WTC11 (cell line): ENCODE measurements around the gene MT1G.

ENCODE experiments used
- CREB1 ChIP-seq: sonication (generic); formaldehyde crosslinking; IDR thresholded peaks from 2 replicates; pipeline ENCODE4 v1.8.0; 2023; ENCODE audit warnings: mild to moderate bottlenecking, missing genetic modification reagents
- CTCF ChIP-seq: fragments of 200-600 bp; IDR thresholded peaks from 2 replicates; pipeline ENCODE4 v1.8.0; 2022; ENCODE audit warnings: antibody characterized with exemption
- HMGA2 ChIP-seq: fragments of 250-450 bp; sonication (Bioruptor Pico); IDR thresholded peaks from 2 replicates; pipeline ENCODE4 v1.4.0; 2021; ENCODE audit warnings: mild to moderate bottlenecking, moderate library complexity
- NR2C2 ChIP-seq: sonication (generic); formaldehyde crosslinking; IDR thresholded peaks from 2 replicates; pipeline ENCODE4 v1.8.0; 2022; ENCODE audit warnings: mild to moderate bottlenecking, missing genetic modification reagents
- PREB ChIP-seq: sonication (generic); formaldehyde crosslinking; IDR thresholded peaks from 2 replicates; pipeline ENCODE4 v1.8.1; 2022; ENCODE audit warnings: mild to moderate bottlenecking, missing genetic modification reagents, moderate library complexity, borderline replicate concordance
- TEAD4 ChIP-seq: sonication (generic); formaldehyde crosslinking; IDR thresholded peaks from 2 replicates; pipeline ENCODE4 v1.8.0; 2022; ENCODE audit warnings: mild to moderate bottlenecking, missing genetic modification reagents
- TF ChIP-seq, protein P1 (sequence below): sonication (generic); formaldehyde crosslinking; IDR thresholded peaks from 2 replicates; pipeline ENCODE4 v1.8.0; 2023; ENCODE audit warnings: missing genetic modification reagents
- TF ChIP-seq, protein P2 (sequence below): fragments of 250-450 bp; sonication (Bioruptor Pico); conservative IDR thresholded peaks from 2 replicates; pipeline ENCODE4 v1.9.0; 2021; ENCODE audit warnings: mild to moderate bottlenecking

GRCh38 chr16:56629531-56629930, 38.3 kb downstream of the MT1G start:
- no peak for TF ChIP-seq CTCF
- no peak for TF ChIP-seq CREB1 (CRISPR knock-in tag)
- TF ChIP-seq NR2C2 (CRISPR knock-in tag) = no peak
- TF ChIP-seq, protein P1, sequence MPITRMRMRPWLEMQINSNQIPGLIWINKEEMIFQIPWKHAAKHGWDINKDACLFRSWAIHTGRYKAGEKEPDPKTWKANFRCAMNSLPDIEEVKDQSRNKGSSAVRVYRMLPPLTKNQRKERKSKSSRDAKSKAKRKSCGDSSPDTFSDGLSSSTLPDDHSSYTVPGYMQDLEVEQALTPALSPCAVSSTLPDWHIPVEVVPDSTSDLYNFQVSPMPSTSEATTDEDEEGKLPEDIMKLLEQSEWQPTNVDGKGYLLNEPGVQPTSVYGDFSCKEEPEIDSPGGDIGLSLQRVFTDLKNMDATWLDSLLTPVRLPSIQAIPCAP = no peak
- TF ChIP-seq PREB = no peak
- no peak for TF ChIP-seq TEAD4 (CRISPR knock-in tag)
- TF ChIP-seq, protein P2, sequence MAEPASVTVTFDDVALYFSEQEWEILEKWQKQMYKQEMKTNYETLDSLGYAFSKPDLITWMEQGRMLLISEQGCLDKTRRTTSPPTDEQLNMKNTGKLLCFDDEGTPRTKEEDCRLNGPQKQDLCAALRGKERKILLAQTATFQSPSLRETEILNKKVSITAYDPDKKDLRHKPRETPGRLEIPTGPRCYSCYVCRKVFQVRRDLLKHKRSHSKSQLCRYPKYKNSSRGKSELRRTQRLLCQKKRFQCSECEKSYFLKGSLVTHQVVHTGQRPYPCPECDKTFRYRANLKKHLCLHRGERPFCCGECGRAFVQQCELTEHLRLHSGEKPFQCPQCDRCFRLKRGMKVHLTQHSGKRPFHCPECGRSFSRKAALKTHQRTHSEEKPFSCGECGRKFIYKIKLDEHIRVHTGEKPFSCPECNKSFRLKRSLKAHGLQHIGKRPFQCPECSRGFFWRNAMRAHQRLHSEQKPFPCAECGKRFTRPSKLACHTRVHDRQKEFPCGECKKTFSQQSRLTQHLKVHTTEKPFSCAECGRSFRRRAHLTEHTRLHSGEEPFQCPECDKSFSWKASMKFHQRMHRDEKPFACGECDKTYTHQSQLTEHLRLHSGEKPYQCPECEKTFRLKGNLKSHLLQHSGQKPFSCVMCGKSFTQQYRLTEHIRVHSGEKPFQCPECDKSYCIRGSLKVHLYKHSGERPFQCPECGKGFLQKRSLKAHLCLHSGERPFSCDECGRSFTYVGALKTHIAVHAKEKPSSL (CRISPR knock-in tag) = no peak
- no peak for TF ChIP-seq HMGA2
